T-cell (primary cell): Measurements from ENCODE around the gene CDK5RAP1. TPM values are rescaled to one million over a fixed set of nuclear protein-coding genes. Genes with fewer than 3 reads are reported as not detected.
A peak's percentile ranks its signal among the peaks of the same experiment; 100 is the strongest.

ENCODE experiments used
- ATAC-seq, 4 experiments: fragments of 200-7000 bp in 3 of 4; fragments of 150-1000 bp in 1 of 4; cut with Tn5 transposase; replicated peaks in 1 of 4; 1 replicate in 3 of 4; 2 replicates in 1 of 4; pipeline ENCODE4 v1.10.0; 2021; ENCODE audit warnings: moderate library complexity in 3 of 4, mild to moderate bottlenecking in 2 of 4, moderate number of reproducible peaks in 1 of 4
- CTCF ChIA-PET, 2 donors: fragments of 300-600 bp; sonication (Branson Sonifier 250); formaldehyde crosslinking; loops; one replicate each; lab custom pipeline; 2022; ENCODE audit warnings: antibody characterized with exemption in 2 of 2; lab: Charles Lee
- POLR2A ChIA-PET, 2 donors: fragments of 300-600 bp; sonication (Branson Sonifier 250); formaldehyde crosslinking; loops; one replicate each; lab custom pipeline; 2022; ENCODE audit warnings: antibody characterized with exemption in 2 of 2; lab: Charles Lee
- DNase-seq, 35 experiments: peaks; one replicate each; pipeline versions ENCODE4 v3.0.0 to v3.0.0-alpha.2; 2013 to 2023
- H3K27ac ChIP-seq: one replicate; pipeline ENCODE4 v1.5.1; 2013; ENCODE audit warnings: low read length
- H3K27me3 ChIP-seq, 2 experiments: replicated peaks in 1 of 2; 1 replicate in 1 of 2; 2 replicates in 1 of 2; pipeline versions ENCODE4 v1.6.1 to v1.7.0; 2013; ENCODE audit warnings: low read length in 1 of 2, mixed read lengths in 1 of 2; ENCODE audit not compliant: control insufficient read depth in 2 of 2, insufficient read depth in 2 of 2; ENCODE audit errors: extremely low read depth in 1 of 2
- H3K36me3 ChIP-seq, 2 donors: 1 replicate in 1 of 2; 2 replicates in 1 of 2; pipeline versions ENCODE4 v1.6.1 to v1.7.0; 2013; ENCODE audit warnings: low read length in 1 of 2; ENCODE audit not compliant: control insufficient read depth in 2 of 2, insufficient read depth in 1 of 2; ENCODE audit errors: extremely low read depth in 1 of 2
- H3K4me1 ChIP-seq, 2 experiments: 1 replicate in 1 of 2; 2 replicates in 1 of 2; pipeline versions ENCODE4 v1.6.1 to v1.7.0; 2013; ENCODE audit warnings: low read length in 2 of 2, mixed read lengths in 1 of 2; ENCODE audit not compliant: insufficient read depth in 2 of 2, control insufficient read depth in 1 of 2; ENCODE audit errors: extremely low read depth in 1 of 2
- H3K4me3 ChIP-seq, 2 donors: 1 replicate in 1 of 2; 2 replicates in 1 of 2; pipeline versions ENCODE4 v1.5.1 to v1.7.0; 2013; ENCODE audit warnings: mild to moderate bottlenecking in 2 of 2, low read length in 1 of 2, moderate library complexity in 1 of 2; ENCODE audit not compliant: control insufficient read depth in 1 of 2; ENCODE audit errors: extremely low read depth in 1 of 2
- H3K9me3 ChIP-seq: 2 replicates; pipeline ENCODE4 v1.7.0; 2013
- H3K27ac Mint-ChIP-seq, 2 donors: one replicate each; pipeline ENCODE4 v1.8.0; 2020 to 2021; ENCODE audit warnings: mild to moderate bottlenecking in 2 of 2, mixed read lengths in 2 of 2
- H3K27me3 Mint-ChIP-seq, 2 donors: one replicate each; pipeline ENCODE4 v1.8.0; 2021 to 2022; ENCODE audit warnings: mixed read lengths in 2 of 2
- H3K36me3 Mint-ChIP-seq: one replicate; pipeline ENCODE4 v1.8.0; 2021; ENCODE audit warnings: mixed read lengths
- H3K4me1 Mint-ChIP-seq, 3 donors: one replicate each; pipeline ENCODE4 v1.8.0; 2020 to 2022; ENCODE audit warnings: mixed read lengths in 3 of 3, mild to moderate bottlenecking in 1 of 3
- H3K4me3 Mint-ChIP-seq, 3 donors: one replicate each; pipeline ENCODE4 v1.8.0; 2020 to 2022; ENCODE audit warnings: mild to moderate bottlenecking in 3 of 3, mixed read lengths in 3 of 3, moderate library complexity in 3 of 3
- H3K9me3 Mint-ChIP-seq, 3 donors: one replicate each; pipeline ENCODE4 v1.8.0; 2020 to 2022; ENCODE audit warnings: mixed read lengths in 3 of 3
- WGBS: methylation state at CpG from one replicate; pipeline ENCODE4 v1.1.5; 2013; ENCODE audit warnings: missing lambda C conversion rate; ENCODE audit not compliant: insufficient coverage; 5-methylcytosine and 5-hydroxymethylcytosine counted together
- total RNA-seq, 35 experiments: library from RNA in 6 of 35; stranded (reverse) in 6 of 35; fragments of 120-200 nt in 1 of 35; gene quantifications; one replicate each; pipeline versions ENCODE4 v1.2.1 to v1.2.4 and lab custom pipeline; 2013 to 2026

Gene CDK5RAP1
- 10 to 100 TPM; 42.1 to 54.3 (median 49.1) TPM for total RNA-seq
- total RNA-seq (2013) = 41.5 TPM
- total RNA-seq (lab: John Stamatoyannopoulos, UW) = 47.6 to 93.6 (median 59.1) reads per million in 29 experiments

- H3K4me1 Mint-ChIP-seq = peaks cover 59 to 69% (median 62%) of the 10 kb centered on the region in 3 donors
- peak within 1 kb of the TSS; percentile 92 to 98 (median 93) for H3K4me3 Mint-ChIP-seq
- Histone ChIP-seq H3K27me3 (no peaks in the 10 kb centered on the region), H3K27ac (peak within 1 kb of the TSS; percentile 51), H3K4me3 (peak within 1 kb of the TSS; percentile 97 to 99), H3K9me3 (no peaks in the 10 kb centered on the region), H3K4me1 (peaks cover 8 to 39% of the 10 kb centered on the region in 2 experiments), H3K36me3 (peaks cover 0 to 6% of the 10 kb centered on the region in 2 donors)
- H3K27ac Mint-ChIP-seq = peak within 1 kb of the TSS; percentile 92 to 94
- under 1% methylated on average over 34 of the region's 43 CpGs for WGBS
- ChIA-PET POLR2A (interaction anchor here in 1 of 2 donors (0.6 kb wide), 2 partner anchors 42 to 592 kb away, joined by 3 to 5 read pairs; no protein-coding TSS in a partner anchor), CTCF (interaction anchor here in 1 of 2 donors (0.6 to 1.7 kb wide), 6 partner anchors 9 to 267 kb away, joined by 3 to 10 read pairs (median 4); partner anchors contain the start of gene SNTA1)
- no peaks in the 10 kb centered on the region for H3K9me3 Mint-ChIP-seq
- ATAC-seq = peak; percentile 93 to 98 (median 96)
- DNase-seq = peak; percentile 70 to 91 (median 81)
- H3K27me3 Mint-ChIP-seq = no peaks in the 10 kb centered on the region
- peaks cover 2% of the 10 kb centered on the region for H3K36me3 Mint-ChIP-seq
These were observed at the start of gene CDK5RAP1 for GRCh38 chr20:33401184-33401920. CDK5RAP1 (minus strand) TSS chr20:33401519; CDS start chr20:33397064, 4,455 bp downstream.

GRCh38 chr20:33450867-33451266 lies 49.5 kb upstream of the CDK5RAP1 start:
- ChIA-PET CTCF (interaction anchor here in 1 of 2 donors (0.6 kb wide), 1 partner anchor 16 kb away, joined by 10 read pairs; no protein-coding TSS in a partner anchor), POLR2A (no interaction called here)
- Histone ChIP-seq H3K4me1 (no peaks in the 10 kb centered on the region), H3K36me3 (no peaks in the 10 kb centered on the region), H3K4me3 (no peak overlapping the region), H3K27me3 (no peaks in the 10 kb centered on the region), H3K27ac (no peak overlapping the region), H3K9me3 (no peaks in the 10 kb centered on the region)
- Mint-ChIP-seq H3K4me3 (no peak overlapping the region), H3K27ac (no peak overlapping the region), H3K4me1 (peaks cover 0 to 6% (median 0%) of the 10 kb centered on the region in 3 donors), H3K36me3 (no peaks in the 10 kb centered on the region), H3K9me3 (no peaks in the 10 kb centered on the region), H3K27me3 (no peaks in the 10 kb centered on the region)
- ATAC-seq (no peak), DNase-seq (no peak)
- WGBS = 81% methylated on average over 2 of the region's 4 CpGs

GRCh38 chr20:33445881-33446625 lies 44.7 kb upstream of the CDK5RAP1 start:
- no peak overlapping the region for H3K4me3 Mint-ChIP-seq
- ATAC-seq (no peak), DNase-seq (no peak)
- no peaks in the 10 kb centered on the region for H3K9me3 Mint-ChIP-seq
- H3K4me1 ChIP-seq = peaks cover 3 to 23% of the 10 kb centered on the region in 2 experiments
- peak overlapping the region; percentile 62 to 63 for H3K27ac Mint-ChIP-seq
- POLR2A ChIA-PET = interaction anchor here in 1 of 2 donors (0.6 kb wide), 1 partner anchor 50 kb away, joined by 5 read pairs; no protein-coding TSS in a partner anchor
- no peak overlapping the region for H3K27ac ChIP-seq
- no peaks in the 10 kb centered on the region for H3K36me3 Mint-ChIP-seq
- H3K9me3 ChIP-seq = no peaks in the 10 kb centered on the region
- H3K4me1 Mint-ChIP-seq = peaks cover 20 to 27% (median 27%) of the 10 kb centered on the region in 3 donors
- WGBS = no CpG with 5 or more reads among the region's 4 CpGs
- H3K4me3 ChIP-seq = no peak overlapping the region
- CTCF ChIA-PET = interaction anchor here in 1 of 2 donors (1.8 kb wide), 1 partner anchor 54 kb away, joined by 4 read pairs; no protein-coding TSS in a partner anchor
- H3K27me3 Mint-ChIP-seq = no peaks in the 10 kb centered on the region
- H3K27me3 ChIP-seq = no peaks in the 10 kb centered on the region
- H3K36me3 ChIP-seq = no peaks in the 10 kb centered on the region

- Histone ChIP-seq H3K4me3 (peak overlapping the region in 1 of 2 donors; percentile 90), H3K27me3 (no peaks in the 10 kb centered on the region), H3K9me3 (no peaks in the 10 kb centered on the region), H3K27ac (peak overlapping the region; percentile 51), H3K36me3 (no peaks in the 10 kb centered on the region), H3K4me1 (peaks cover 3 to 23% of the 10 kb centered on the region in 2 experiments)
- Mint-ChIP-seq H3K27ac (peak overlapping the region; percentile 82 to 90), H3K4me3 (peak overlapping the region; percentile 89 to 90 (median 89)), H3K9me3 (no peaks in the 10 kb centered on the region), H3K27me3 (no peaks in the 10 kb centered on the region), H3K4me1 (peaks cover 21 to 27% (median 27%) of the 10 kb centered on the region in 3 donors), H3K36me3 (no peaks in the 10 kb centered on the region)
- ChIA-PET CTCF (interaction anchor here (0.6 to 2.4 kb wide), 10 partner anchors 8 to 664 kb away, joined by 3 to 11 read pairs (median 4); partner anchors contain the start of genes ACTL10 (in 2 of the 2), CBFA2T2 (in 1 of the 2) and CDK5RAP1 (in 1 of the 2)), POLR2A (interaction anchor here (0.6 to 0.9 kb wide), 7 partner anchors 45 to 1604 kb away, joined by 3 to 9 read pairs (median 4); partner anchors contain the start of gene CBFA2T2 (in 1 of the 2))
- ATAC-seq (peak in 1 of 4 experiments; percentile 17), DNase-seq (peak in 20 of 35 experiments; percentile 2 to 57 (median 16))
- no CpG with 5 or more reads among the region's 4 CpGs for WGBS
These were observed 43.7 kb upstream of the CDK5RAP1 start for GRCh38 chr20:33444797-33445560.

- Histone ChIP-seq H3K4me3 (peak within 1 kb of the TSS; percentile 90 to 91), H3K27me3 (no peaks in the 10 kb centered on the region), H3K27ac (peak within 1 kb of the TSS; percentile 74), H3K9me3 (no peaks in the 10 kb centered on the region), H3K4me1 (peaks cover 3 to 23% of the 10 kb centered on the region in 2 experiments), H3K36me3 (no peaks in the 10 kb centered on the region)
- peaks cover 21 to 27% (median 27%) of the 10 kb centered on the region in 3 donors for H3K4me1 Mint-ChIP-seq
- CTCF ChIA-PET = interaction anchor here in 1 of 2 donors (0.6 to 2.4 kb wide), 6 partner anchors 42 to 472 kb away, joined by 3 to 11 read pairs (median 5); partner anchors contain the start of genes ACTL10, CBFA2T2 and CDK5RAP1
- H3K27me3 Mint-ChIP-seq = no peaks in the 10 kb centered on the region
- ATAC-seq (peak; percentile 72 to 85 (median 82)), DNase-seq (peak; percentile 44 to 88 (median 67))
- no peaks in the 10 kb centered on the region for H3K36me3 Mint-ChIP-seq
- H3K4me3 Mint-ChIP-seq = peak within 1 kb of the TSS; percentile 89 to 90 (median 89)
- POLR2A ChIA-PET = interaction anchor here (0.6 to 0.7 kb wide), 2 partner anchors 42 to 331 kb away, joined by 3 to 4 read pairs; no protein-coding TSS in a partner anchor
- no peaks in the 10 kb centered on the region for H3K9me3 Mint-ChIP-seq
- peak within 1 kb of the TSS; percentile 86 to 90 for H3K27ac Mint-ChIP-seq
- WGBS = under 1% methylated on average over 72 of the region's 75 CpGs
These were observed 42.4 kb upstream of the CDK5RAP1 start, which contains the start of gene SNTA1 for GRCh38 chr20:33443512-33444239. SNTA1 (minus strand) TSS chr20:33443763; CDS start chr20:33443620, 143 bp downstream.
